GM20431 (cell line): Measurements from ENCODE around the gene AMELX.

Source experiments
- in situ Hi-C: fragments of 300-500 bp; cut with MseI, MboI; formaldehyde crosslinking; loops from one replicate; pipeline ENCODE4 v1.15.0; 2020; ENCODE audit warnings: low sequenced_read_pairs; ENCODE audit not compliant: unreplicated experiment

AMELX gene

DNA sequence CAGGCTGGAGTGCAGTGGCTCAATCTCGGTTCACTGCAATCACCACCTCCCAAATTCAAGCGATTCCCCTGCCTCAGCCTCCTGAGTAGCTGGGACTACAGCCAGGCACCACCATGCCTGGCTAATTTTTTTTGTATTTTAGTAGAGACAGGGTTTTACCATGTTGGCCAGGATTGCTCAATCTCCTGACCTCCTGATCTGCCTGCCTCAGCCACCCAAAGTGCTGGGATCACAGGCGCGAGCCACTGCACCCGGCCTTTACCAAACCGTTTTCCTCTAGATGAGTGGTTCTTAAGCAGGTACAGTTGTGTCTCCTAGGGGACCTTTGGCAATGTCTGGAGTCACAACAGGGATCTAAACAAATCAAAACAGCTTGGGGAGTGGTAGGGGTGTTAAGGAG lies 11.6 kb downstream of the AMELX start:
- in situ Hi-C loops = no loop called here

DNA sequence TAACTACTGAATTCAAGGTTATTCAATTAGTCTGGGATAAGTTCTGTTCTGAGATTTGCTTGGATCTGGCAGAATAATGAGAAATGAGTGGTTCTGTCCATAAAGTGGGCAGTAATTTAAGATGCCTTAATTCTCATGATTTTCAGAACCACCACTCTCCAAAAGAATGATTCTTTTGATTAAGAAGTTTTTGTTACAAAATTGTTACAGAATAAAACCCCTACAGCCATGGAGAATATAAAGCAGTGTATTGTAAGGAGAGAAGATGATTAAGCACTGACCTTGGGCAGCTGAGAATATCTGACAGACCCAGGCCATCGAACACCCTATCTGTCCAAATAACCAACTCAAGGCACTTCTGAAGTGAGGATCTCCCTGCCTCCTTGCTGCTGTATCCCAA lies 12.4 kb downstream of the AMELX start:
- in situ Hi-C loops = no loop called here

DNA sequence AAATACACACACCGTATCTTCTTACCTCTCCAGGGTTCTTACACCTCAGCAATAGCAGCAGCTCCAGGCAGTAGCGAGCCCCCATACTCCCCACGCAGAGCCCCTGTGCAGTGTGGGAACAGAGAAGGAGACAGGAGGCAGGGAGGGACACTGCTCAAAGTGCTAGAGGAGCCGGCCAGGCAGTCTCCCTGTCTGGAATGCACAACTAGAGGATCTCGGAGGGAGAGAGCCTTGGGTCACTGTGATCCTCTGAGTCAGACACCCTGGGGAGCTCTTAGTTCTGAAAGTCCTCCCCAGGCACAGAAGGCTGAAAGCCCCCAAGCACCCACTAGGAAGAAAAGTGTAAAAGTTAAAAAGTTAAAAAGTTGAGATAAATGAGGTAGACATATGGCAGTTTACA lies 16.0 kb downstream of the AMELX start:
- in situ Hi-C loops = no loop called here

DNA sequence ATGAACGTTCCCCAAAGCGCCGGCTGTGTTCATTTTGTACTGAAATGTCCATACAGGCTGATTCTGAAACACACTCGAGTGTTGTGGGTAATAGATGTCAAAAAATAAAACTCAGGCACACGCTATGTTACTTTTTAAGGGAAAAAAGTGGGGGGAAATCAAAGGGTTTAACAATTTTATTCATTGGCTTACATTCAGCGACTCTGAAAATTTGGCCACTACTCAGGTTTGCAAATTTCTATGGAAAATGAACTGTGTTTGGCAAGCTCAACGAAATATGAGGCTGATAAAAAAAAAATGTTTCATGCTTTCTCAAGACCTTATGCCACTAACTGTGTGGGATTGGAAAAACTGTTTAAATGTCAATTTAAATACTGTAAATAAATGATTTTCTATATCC lies 18.5 kb downstream of the AMELX start:
- in situ Hi-C loops = no loop called here

DNA sequence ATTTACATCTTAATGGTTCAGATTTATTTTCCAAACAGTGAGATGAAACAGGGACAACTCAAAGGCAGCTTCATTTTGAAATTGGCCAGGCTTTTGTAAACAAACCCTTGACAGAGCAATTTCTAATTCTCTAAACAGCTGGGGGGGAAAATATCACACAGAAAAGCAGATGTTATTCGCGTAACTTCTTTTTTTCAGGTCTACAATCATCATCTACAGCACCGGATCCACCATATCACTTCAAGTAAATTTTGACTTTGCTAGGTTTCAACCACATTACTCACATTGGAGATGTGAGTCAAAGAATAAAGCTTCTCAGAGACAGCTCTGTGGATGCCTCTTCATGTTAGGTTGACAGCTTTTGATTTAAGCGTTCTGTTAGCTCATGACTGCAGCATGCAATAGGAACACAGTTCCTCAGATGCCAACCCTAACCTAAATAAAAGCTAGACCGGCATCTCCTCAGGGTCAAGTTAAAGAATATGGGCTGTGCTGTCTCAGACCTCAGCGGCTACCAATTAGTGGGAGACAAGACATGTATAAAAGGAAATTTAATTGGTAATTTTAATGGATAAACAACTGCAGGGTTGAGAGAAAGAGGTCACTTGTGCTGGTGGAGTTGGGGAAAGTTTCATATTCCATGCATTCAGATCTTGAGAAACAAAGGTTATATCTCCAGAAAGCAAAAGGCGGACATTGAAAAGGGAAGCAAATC lies 26.8 kb downstream of the AMELX start:
- in situ Hi-C loops = no loop called here

DNA sequence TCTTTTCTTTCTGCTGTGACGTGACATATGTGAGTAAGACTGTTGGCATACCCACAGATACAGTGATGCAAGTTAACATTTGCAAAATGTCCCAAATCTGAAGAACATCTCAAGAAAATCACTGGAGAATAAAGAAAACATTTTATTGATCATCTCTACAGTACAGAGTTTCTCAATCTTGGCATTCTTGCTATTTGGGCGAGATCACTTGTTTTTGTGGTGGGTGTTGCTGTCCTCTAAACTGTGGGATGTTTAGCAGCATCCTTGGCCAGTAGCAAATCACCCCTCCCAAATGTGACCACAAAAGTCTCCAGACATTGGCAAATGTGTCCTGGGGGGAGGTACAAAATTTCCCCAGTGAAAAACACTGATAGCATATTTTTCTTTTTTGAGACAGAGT lies 28.8 kb downstream of the AMELX start:
- in situ Hi-C loops = no loop called here

DNA sequence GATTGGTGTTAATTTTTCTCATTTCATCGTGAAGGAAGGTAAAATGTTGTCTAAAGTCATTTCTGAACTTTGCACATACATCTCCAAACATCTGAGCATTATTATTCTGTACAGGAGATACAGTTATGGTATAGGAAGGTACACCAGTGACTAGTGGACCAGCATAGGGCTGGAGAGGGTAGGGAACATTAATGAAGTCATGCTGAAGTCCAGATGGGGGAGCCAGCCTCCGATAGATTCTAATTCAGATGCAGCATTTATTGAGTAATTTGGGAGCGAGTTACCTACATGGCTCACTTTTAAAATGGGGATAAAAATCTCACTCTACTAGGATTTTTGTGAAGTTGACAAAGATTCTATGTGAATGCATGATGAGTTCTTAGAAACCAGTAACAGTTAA lies 34.9 kb downstream of the AMELX start:
- in situ Hi-C loops = no loop called here

DNA sequence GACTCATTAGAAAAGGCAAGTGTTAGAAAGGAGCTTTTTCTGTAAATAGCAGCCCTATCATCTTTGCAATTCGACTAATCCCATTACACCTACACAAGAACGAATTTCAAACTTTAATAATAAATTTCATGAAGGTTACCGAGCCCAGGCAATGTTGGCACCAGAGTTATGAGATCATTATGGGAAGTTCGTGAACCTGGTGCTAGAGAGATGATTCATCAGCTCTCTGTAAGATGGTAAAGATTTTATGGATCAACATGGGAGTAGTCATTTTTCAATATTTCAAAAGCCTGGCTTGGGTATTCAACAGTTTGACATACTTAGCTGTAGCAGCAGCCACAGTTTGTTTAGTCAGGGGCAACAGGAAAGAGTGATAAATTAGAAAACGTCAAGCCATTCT lies 35.8 kb downstream of the AMELX start:
- in situ Hi-C loops = no loop called here

DNA sequence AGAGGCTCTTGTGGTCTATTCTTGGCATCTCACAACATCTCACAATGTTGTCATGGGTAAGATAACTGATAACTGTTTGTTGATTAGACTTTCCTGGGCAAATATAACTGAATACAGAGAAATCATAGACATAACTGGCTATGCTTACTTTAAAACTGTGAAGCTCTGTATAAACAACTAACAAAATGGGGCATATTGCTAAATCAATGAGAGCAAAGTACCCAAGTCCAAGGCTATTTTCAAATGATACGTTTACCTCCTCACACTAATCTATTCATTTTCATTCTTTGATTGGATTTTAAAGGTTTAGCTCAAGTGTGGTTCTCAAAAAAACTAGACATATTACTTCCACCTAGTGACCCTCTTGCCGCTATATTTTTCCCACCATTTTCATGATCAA lies 38.6 kb downstream of the AMELX start:
- in situ Hi-C loops = no loop called here

DNA sequence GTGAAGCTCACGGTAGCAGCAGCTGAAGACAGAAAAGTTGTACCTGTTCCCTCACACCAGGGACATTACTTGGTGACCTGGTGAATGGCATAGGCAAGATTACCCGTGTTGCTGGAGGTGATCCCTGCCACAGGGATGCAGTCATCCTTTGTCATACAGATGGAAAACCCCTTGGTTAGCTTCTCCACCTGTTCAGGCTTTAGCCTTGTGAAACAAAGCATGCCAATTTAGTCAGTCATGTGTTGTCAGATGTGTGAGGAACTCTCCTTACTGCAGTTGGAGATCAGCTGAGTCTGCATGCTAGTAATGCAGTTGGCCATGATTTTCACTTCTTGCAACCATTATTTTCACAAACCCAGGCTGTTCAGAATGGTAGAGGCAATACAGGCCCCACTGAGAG lies 41.0 kb downstream of the AMELX start:
- in situ Hi-C loops = no loop called here

DNA sequence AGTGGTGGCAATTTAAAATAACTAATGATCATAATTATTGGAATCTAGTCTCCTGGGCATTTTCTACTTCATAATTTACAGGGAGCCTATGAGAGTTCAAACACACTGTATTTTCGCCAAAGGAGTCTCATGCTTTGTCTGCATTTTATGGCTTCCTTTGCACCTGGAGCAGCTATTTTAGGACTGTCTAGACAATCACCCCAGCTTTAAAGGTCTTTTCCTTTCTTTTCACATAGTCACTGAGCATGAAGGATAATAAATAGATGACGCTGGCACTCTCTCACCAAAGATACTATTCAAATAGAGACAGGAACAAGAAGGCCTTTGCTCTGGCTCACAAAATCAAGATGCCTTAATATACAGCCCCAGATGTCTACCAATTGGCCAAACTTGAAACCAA lies 43.0 kb downstream of the AMELX start:
- in situ Hi-C loops = no loop called here

DNA sequence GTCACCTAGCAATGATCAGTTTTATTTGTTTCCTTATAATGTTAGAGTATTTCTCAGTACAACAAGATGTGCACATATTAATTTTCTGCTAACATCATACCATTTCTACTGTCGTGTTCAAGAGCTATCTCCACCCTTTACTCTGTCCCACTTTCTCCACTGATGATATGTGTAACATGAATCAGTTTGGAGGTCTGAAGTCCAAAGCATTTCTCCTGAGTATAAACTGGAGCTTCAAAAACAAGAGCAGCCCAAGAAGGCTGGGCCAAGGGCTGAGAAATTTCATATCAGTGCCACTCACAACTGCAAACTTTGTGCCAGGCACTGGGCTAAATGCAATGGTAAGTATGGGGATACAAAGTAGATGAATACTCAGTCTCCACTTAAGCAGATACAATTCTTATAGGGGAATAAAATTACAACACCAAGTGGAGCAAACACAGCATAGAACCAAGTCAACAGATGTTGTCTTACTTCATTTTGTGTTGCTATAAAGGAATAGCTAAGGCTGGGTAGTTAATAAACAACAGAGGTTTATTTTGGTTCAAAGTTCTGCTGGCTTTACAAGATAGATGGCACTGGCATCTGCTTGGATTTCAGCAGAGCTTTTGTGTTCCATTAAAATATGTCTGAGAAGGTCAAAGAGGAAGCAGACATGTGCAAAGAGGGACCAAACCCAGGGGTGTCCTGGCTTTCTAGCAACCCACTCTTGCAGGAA lies 44.2 kb downstream of the AMELX start:
- in situ Hi-C loops = no loop called here

DNA sequence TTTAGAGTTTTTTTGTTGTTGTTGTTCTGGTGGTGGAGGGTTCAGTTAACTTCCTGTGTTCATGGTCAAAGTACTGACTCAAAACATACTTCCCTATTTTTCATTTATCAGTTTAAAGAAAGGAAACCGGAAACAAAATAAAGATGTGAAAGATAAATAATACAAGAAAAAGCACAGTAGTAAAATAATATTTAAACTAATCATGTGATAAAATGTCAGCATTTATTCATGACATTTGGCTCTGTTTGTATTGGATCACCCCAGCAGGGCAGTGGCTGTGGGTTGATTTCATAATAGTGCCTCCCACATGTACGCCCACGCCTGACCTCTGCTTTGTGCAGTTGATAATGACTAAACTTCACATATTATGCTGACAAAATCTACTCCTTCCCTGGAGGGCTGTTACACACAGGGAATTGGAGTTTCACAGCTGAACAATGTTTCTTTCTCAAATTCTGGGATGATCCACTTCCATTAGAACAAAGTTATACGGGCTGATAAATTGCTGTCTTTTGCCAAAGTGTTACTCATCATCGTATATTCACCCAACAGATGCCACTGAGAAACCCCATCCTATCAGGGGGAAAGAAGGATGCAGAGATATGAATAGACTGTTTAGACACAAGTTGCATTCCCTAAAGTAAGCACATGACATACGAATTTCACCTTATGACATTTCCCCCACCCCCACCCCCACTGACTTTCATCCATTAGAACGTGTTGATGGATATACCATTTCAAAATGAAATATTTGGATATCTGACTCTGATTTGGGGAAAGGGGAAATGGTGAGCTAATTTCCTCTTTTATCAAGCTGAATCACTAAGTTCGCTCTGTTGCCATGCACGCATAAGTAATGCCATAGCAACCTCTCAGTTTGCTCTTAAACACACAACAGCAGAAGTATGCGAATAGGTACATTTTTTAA lies 48.3 kb downstream of the AMELX start:
- in situ Hi-C loops = no loop called here

DNA sequence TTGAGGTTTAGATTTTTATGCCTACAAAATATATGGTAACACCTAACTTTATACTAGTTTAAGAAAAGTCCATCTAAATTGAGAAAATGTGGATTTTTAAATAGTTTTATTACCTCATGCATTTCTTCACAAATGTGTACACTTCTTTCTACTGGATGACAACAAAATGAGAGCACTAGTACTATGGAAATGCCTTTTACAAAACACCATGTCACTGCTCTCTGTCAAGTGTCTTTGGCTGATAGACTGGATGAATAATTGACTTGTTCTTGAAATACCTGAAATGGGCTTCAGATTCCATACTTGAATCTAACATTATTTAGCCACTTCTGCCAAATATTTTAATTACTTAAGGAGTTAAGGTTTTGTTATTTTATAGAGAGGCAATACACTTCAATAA lies 49.5 kb downstream of the AMELX start:
- in situ Hi-C loops = no loop called here

DNA sequence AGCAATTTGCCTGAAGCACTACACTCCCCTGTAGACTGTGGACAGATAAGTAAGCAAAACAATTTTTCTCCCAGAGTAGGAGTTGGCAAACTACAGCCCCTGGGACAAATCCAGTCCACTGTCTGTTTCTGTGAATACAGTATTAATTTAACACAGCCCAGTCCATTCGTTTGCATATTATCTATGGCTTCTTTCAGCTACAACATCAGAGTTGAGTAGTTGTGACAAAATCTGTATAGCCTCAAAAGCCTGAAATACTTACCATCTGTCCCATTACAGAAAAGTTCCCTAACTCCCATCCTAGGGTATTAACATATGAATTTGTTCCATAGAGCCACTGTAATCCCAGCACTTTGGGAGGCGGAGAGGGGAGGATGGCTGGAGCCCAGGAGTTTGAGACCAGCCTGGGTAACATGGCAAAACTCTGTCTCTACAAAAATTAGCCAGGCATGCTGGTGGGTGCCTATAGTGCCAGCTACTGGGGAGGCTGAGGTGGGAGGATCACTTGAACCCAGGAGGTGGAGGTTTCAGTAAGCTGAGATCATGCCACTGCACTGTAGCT lies 53.0 kb downstream of the AMELX start:
- in situ Hi-C loops = no loop called here

DNA sequence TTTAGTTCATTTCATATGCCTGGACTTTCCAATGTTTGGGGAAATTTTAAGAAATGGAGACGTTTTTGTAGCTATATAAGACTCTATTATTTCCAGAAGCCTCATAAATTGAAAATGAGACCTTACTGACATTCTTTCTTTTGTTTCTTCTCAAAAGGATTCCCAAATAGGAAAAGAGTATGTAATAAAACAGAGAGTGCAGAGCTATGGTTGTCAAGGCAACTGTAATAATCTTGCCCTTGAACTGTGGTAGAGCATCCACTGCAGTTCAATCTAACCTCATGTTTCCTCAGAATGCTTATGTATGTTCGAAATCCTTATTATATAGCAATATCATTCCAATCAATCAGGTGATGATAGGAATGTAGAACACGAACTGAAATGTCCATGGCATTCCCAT lies 54.1 kb downstream of the AMELX start:
- in situ Hi-C loops = no loop called here

DNA sequence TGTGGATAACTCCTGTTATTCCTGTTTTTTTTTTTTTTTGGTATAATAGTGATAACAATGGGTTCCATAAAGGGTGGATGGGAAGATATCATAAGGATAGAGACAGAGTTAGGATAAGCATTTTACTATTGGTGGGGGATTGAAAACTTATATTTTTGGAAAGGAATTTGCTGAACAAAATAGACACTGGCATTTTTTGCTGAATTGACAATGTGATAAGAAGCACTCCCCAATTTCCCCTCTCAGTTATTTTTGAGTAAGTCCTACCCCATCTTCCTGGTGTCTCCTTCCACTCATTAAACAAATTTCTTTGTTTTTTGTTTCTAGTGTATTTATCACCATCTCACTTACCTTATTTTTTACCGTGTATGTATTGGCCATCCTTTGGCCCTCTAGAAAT lies 55.8 kb downstream of the AMELX start:
- in situ Hi-C loops = no loop called here

DNA sequence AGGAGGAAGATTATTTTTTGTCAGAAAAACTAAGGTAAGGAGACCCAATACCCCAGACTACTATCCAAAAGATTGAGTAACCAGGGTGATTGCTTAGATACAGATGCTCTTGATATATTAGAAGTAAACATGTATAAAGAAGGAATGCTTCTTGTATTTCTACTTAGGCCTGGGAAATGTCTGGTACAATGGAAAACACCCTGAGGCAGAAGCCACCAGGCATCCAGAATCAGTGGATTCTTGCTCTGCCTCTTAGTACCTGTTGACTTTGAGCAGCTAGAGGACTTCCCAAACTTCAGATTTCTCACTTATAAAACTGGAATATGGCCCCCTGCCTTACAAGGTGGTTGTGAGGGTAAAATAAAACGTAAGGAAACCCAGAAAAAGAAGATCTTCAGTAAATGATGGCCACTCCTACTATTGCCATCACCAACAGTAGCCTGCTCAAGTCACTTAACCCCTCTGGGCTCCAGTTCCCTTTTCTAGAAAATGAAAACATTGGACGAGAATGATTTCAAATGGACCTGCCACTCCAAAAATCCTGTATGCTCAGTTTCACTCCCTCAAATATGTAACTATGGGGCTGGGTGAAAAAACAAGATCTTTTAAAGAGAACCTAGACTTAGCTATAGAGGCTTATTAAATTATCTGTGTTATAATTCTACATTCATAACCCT lies 56.6 kb downstream of the AMELX start:
- in situ Hi-C loops = no loop called here
